Prostate gland (tissue), 2 donors: Measurements from ENCODE around the gene OTUB2.

ENCODE experiments used
- POLR2A ChIP-seq: fragments of 450-650 bp; IDR thresholded peaks from one replicate; pipeline ENCODE4 v1.6.1; 2016; ENCODE audit warnings: antibody characterized with exemption, mild to moderate bottlenecking
- TF ChIP-seq, protein P1 (sequence below), 4 experiments: fragments of 200-600 bp in 2 of 4; fragments of 450-650 bp in 2 of 4; sonication (generic) in 2 of 4; IDR thresholded peaks; 1 replicate in 3 of 4; 2 replicates in 1 of 4; pipeline ENCODE4 v1.5.1; 2016 to 2019; ENCODE audit warnings: antibody characterized with exemption in 4 of 4, mild to moderate bottlenecking in 2 of 4, moderate library complexity in 2 of 4

DNA sequence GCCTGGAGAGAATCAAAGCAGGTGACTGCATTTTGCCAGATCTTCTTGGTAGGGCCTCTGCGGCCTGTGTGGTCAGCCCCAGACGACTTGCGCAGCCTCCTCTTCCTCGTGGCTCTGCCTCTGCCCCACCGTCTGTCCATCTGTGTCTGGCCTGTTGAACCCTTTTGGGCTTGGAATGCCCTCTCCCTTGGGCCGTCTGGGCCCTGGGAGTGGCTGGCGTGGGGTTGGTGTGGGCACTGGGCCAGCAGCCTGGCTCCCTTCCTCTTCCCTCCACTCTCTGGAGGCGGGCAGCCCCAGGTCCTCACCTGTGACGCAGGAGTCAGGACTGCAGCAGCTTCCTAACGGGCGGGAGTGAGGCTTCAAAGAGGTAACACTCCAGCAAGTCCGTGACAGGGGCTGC, 38.8 kb upstream of the OTUB2 start:
- TF ChIP-seq, protein P1, sequence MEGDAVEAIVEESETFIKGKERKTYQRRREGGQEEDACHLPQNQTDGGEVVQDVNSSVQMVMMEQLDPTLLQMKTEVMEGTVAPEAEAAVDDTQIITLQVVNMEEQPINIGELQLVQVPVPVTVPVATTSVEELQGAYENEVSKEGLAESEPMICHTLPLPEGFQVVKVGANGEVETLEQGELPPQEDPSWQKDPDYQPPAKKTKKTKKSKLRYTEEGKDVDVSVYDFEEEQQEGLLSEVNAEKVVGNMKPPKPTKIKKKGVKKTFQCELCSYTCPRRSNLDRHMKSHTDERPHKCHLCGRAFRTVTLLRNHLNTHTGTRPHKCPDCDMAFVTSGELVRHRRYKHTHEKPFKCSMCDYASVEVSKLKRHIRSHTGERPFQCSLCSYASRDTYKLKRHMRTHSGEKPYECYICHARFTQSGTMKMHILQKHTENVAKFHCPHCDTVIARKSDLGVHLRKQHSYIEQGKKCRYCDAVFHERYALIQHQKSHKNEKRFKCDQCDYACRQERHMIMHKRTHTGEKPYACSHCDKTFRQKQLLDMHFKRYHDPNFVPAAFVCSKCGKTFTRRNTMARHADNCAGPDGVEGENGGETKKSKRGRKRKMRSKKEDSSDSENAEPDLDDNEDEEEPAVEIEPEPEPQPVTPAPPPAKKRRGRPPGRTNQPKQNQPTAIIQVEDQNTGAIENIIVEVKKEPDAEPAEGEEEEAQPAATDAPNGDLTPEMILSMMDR (IDR thresholded peaks at IDR 0.05), result no peak
- no peak for TF ChIP-seq POLR2A
